ENCODE measurements around the gene LRRC8B.

DNA sequence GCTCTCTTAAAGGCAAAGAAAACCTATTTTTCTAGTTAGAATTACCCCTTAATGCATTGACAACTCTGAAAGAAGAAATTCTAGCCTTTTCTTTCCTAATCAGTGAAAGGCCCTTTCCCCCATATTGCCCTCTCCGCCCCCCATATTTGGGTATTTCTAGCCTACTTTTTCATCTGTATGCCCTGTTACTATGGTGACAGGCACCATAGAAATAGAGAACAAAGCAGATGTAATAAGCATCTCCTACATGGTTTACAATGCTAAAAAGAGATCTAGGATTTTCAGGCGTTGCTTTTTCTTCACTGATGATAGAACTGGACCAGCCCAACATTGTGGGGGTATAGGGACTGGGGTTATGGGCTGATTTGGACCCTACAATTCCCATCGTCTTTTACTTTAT lies 14.5 kb downstream of the LRRC8B start:
- TF ChIP-seq, protein P1, sequence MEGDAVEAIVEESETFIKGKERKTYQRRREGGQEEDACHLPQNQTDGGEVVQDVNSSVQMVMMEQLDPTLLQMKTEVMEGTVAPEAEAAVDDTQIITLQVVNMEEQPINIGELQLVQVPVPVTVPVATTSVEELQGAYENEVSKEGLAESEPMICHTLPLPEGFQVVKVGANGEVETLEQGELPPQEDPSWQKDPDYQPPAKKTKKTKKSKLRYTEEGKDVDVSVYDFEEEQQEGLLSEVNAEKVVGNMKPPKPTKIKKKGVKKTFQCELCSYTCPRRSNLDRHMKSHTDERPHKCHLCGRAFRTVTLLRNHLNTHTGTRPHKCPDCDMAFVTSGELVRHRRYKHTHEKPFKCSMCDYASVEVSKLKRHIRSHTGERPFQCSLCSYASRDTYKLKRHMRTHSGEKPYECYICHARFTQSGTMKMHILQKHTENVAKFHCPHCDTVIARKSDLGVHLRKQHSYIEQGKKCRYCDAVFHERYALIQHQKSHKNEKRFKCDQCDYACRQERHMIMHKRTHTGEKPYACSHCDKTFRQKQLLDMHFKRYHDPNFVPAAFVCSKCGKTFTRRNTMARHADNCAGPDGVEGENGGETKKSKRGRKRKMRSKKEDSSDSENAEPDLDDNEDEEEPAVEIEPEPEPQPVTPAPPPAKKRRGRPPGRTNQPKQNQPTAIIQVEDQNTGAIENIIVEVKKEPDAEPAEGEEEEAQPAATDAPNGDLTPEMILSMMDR (conservative IDR thresholded peaks at IDR 0.05; ENCODE audit: low read length): no peak
- TF ChIP-seq EZH2phosphoT487 (IDR thresholded peaks at IDR 0.05; ENCODE audit: borderline replicate concordance, low read depth, low read length): no peak

All from OCI-LY7 (cell line).